Activated naive CD4-positive, alpha-beta T cell (primary cell): ENCODE data around the gene DOCK10.

Experiments used
- DNase-seq, 4 experiments: peaks; one replicate each; lab custom pipeline; 2025; lab: John Stamatoyannopoulos, UW

The DOCK10 gene

GRCh38 chr2:224976629-224977525 is 65.4 kb downstream of the DOCK10 start:
- no peak for DNase-seq

GRCh38 chr2:224975761-224976160 is 66.5 kb downstream of the DOCK10 start:
- no peak for DNase-seq

GRCh38 chr2:224973112-224974016 is 68.9 kb downstream of the DOCK10 start:
- DNase-seq, result no peak

DNA sequence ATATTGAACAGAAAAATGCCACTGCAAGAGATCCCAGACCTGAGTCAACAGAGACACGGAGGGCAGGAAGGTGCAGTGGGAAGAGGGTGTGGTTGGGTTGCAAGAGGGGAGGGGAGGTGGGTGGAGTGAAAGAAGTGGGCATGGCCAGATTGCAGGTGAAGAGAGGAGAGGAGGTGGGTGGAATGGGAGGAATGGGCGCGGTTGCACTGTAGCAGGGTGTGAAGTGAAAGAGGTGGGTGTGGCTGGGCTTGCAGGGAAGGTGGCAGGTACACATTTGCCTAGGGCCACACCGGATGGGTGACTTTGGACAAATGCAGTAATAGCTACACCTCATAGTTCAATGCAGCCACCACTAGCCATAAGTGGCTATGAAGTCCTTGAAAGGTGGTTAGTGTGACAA is 71.1 kb downstream of the DOCK10 start:
- DNase-seq, result no peak

GRCh38 chr2:224970311-224970710 is 72.0 kb downstream of the DOCK10 start:
- DNase-seq, result no peak

DNA sequence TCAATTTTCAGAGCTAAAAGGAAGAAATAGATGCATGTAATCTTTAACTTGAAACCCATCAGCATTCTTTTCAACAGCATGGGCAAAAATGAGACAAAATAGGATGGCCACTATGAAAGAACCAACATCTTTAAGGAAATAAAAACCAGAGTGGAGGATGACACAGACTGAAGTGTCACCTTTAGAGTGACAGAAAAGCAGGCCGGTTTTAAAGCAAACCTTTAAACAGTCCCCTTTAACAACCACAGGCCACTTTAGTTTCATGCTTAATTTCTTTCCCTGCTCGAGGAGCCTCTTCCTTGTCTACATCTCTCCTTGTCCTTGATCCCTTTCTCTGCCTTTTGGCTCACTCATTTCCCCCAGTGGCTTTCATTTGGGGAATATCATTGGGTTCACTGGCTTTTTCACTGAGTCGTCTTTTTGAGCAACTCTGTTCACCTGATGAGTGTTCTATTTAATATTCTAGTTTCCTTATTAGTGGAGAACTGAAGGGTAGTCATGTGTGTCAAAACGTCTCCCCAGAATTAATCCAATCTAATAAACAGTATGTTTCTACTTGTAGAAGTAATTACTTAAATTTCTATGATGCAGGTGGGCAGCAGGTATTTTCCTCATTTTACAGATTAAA is 72.5 kb downstream of the DOCK10 start:
- DNase-seq, result no peak

GRCh38 chr2:224969095-224969494 is 73.2 kb downstream of the DOCK10 start:
- DNase-seq, result no peak

DNA sequence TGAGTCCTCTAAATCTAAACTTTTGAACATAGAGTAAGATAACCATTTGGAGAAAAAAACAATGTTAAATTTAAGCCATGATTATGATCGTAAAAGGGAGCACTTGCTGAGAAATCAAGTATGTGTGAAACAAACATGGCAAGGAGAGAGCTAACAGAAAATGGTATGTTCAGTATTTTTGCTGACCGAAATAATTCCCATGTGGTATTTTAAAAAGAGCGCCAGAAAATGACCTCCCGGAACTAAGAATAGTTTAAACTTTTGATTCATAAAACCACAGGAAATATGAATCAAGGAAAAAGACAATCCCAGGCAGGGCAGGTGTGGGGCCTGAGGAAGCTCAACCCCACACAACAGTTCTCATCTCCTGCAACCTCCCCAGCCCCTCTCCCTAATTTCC is 74.2 kb downstream of the DOCK10 start:
- no peak for DNase-seq

- no peak for DNase-seq
Observed at GRCh38 chr2:224966613-224967012, 75.7 kb downstream of the DOCK10 start.

GRCh38 chr2:224959556-224959955 is 82.7 kb downstream of the DOCK10 start:
- no peak for DNase-seq

DNA sequence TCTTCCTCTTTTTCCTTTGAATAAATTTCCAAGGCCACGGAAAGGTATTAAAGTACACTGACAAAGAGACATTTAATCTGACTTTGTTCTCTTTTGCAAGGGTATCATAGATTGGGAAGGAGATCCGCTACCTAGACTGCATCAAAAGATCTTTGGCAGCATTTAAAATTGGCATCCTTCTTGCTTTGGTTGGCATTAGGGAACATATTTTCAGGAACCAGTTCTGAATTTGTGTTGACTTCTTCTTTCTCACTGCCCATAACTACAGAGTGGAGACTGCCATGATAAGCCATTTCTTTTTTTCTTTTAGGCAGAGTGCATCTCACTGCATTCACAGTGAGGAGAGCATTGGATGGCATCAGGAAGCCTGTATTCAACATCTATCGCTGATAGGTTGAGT is 83.4 kb downstream of the DOCK10 start:
- DNase-seq, result no peak

DNA sequence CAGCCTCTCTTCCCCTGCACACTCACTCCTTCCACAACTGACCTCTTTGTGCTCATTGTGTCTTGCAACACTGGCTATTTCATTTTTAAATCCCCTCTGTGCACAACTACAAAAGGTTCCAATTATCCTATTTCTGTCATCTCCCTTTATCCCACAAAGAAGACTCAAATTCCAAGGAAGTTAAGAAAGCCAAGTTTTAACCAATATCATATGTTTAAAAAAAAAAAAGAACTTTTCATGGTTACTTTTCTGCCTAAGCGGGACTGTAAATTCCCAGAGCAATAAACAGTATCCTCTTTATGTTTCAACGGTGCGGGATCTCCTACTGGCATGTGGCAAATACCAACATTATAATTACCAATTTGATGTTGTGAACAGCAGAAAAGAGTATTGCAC is 83.8 kb downstream of the DOCK10 start:
- DNase-seq, result no peak

DNA sequence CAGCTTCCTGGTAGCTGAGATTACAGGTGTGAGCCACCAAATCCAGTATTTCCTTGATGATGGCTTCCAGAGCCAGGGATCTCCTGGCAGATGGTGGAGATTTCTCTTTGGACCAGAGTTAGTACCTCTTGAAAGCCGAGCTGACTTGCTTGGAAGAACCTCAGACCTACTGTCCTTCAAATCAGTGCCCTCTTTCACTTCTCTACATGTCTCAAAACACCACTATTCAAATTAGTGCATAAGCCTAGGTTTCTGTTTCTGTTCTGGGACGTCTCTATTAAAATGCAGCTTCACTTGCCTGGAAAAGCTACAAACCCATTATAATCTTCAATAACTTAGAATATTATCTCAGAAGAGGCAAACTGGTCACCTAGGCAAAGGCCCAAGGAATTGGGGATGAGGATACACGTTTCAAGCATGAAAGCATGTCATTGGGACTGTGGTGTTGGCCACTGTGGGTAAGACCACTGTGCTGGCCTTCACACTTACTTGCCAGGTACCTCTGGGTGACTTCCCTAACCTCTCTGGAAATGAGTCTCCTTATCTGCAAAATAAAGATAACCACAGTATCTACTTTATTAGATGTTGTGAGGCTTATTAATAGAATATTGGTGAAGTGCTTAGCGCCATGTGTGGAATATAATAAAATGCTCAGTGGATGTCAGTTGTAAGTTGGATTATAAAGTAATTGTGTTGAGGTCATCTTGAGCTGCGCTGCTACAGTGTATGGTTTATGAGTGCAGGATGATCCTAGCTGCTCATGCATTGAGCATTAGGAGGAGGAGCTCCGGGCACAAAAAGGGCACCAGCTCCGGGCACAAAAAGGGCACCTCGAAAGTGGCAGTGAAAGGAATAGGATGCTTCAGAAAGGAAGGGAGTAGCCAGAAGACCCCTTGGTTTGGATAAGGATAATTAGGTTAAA is 84.5 kb downstream of the DOCK10 start:
- no peak for DNase-seq

- DNase-seq, result no peak
Observed at GRCh38 chr2:224956706-224957105, 85.6 kb downstream of the DOCK10 start.

DNA sequence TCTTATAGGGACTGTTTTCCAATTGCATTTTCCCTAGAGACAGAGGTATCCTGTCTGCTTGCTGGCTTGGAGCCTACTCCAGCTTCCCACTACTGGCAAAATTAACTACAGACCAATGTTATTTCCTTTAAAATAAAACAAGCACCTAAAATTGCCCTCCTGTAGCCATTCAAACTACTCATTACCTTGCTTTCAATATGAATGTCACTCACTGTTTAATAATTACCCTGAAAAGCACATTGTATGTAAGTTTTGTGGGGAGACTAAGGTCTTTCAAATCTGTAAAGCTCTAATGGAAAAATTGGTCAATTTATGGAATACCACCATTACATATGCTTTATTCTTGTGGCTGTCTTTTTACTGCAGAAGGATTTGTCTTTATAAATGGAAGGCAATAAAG is 87.3 kb downstream of the DOCK10 start:
- no peak for DNase-seq

GRCh38 chr2:224952936-224953657 is 89.2 kb downstream of the DOCK10 start:
- peak in 1 of 4 experiments; percentile 26 for DNase-seq

- DNase-seq, result no peak
Observed at GRCh38 chr2:224951723-224952481, 90.4 kb downstream of the DOCK10 start.

- no peak for DNase-seq
Observed at GRCh38 chr2:224948859-224949258, 93.4 kb downstream of the DOCK10 start.

GRCh38 chr2:224948005-224948404 is 94.3 kb downstream of the DOCK10 start:
- DNase-seq, result no peak

DNA sequence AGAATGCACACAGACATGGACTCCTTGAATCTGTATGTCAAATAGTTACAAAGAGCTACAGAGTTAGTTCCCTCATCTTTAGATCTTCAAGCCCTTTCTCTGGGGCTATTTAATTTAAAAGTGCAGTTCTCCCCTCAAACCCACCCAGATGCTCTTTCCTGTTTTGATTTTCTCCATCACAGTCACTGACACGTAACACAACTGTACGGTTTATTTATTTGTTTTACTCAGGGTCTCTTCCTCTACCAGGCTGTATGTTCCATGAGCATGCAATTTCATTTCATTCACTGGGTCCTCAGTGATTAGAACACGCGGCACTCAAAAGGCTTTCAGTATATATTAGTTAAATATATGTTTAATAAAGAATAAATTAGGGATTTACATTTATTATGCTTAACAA is 94.7 kb downstream of the DOCK10 start:
- DNase-seq, result no peak
